NCI-H1092 (cell line): ENCODE measurements around the gene NOS1.

Experiments
- DNase-seq: peaks from one replicate; lab custom pipeline; 2025; lab: John Stamatoyannopoulos, UW

NOS1 gene

GRCh38 chr12:117172168-117172567 is 189.3 kb downstream of the NOS1 start:
- no peak for DNase-seq

- DNase-seq, result no peak
Observed at GRCh38 chr12:117171499-117172162, 189.8 kb downstream of the NOS1 start.

GRCh38 chr12:117169548-117169947 is 191.9 kb downstream of the NOS1 start:
- no peak for DNase-seq

GRCh38 chr12:117168976-117169375 is 192.4 kb downstream of the NOS1 start:
- DNase-seq, result no peak

GRCh38 chr12:117167769-117168168 is 193.7 kb downstream of the NOS1 start:
- DNase-seq, result no peak

- no peak for DNase-seq
Observed at GRCh38 chr12:117166107-117166506, 195.3 kb downstream of the NOS1 start.

- DNase-seq, result peak; percentile 27
Observed at GRCh38 chr12:117165342-117165741, 196.1 kb downstream of the NOS1 start.

GRCh38 chr12:117162633-117163032 is 198.8 kb downstream of the NOS1 start:
- DNase-seq, result no peak

GRCh38 chr12:117162167-117162539 is 199.3 kb downstream of the NOS1 start:
- no peak for DNase-seq

- DNase-seq, result no peak
Observed at GRCh38 chr12:117161460-117162166, 199.8 kb downstream of the NOS1 start.

- DNase-seq, result no peak
Observed at GRCh38 chr12:117159674-117160073, 201.8 kb downstream of the NOS1 start.

GRCh38 chr12:117158911-117159553 is 202.4 kb downstream of the NOS1 start:
- DNase-seq, result no peak
